Measurements from ENCODE around the gene RTN4R. TPM values are rescaled to one million over a fixed set of nuclear protein-coding genes. Genes with fewer than 3 reads are reported as not detected.

The RTN4R gene
- total RNA-seq, 1 donor from 2014 or later: 5.5 TPM

DNA sequence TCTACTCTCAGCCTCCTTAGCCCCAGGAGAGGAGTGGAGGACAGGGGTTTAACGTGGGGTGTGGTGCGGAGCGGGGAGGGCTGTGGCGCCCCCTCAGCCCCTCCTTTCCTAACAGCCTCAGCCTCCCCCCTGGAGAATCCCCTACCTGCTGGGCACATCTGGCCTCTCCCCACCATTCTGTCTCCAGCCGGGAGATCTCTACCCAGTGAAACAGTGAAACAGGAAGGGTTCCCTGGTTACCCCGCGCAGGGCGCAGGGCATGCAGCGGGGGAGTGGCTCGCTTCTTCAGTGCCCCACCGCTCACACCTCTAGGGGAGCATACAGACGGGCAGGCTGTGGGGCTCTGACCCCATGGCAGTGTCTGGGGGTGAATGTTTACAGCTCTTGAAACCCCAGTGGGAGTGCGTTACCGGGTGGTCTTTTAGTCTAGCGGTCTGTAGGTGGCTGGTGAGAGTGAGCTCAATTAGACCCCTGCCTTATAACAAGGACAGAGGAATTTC, 62.6 kb downstream of the RTN4R start:
- DNase-seq (ENCODE audit: low spot score): no peak
- no peaks in the 10 kb centered on the region for H3K27me3 Mint-ChIP-seq (ENCODE audit: low read depth)
- H3K9me3 Mint-ChIP-seq (ENCODE audit: low read depth): no peaks in the 10 kb centered on the region
- no peak overlapping the region for H3K4me3 Mint-ChIP-seq (ENCODE audit: unreplicated experiment)
- TF ChIP-seq, protein P1, sequence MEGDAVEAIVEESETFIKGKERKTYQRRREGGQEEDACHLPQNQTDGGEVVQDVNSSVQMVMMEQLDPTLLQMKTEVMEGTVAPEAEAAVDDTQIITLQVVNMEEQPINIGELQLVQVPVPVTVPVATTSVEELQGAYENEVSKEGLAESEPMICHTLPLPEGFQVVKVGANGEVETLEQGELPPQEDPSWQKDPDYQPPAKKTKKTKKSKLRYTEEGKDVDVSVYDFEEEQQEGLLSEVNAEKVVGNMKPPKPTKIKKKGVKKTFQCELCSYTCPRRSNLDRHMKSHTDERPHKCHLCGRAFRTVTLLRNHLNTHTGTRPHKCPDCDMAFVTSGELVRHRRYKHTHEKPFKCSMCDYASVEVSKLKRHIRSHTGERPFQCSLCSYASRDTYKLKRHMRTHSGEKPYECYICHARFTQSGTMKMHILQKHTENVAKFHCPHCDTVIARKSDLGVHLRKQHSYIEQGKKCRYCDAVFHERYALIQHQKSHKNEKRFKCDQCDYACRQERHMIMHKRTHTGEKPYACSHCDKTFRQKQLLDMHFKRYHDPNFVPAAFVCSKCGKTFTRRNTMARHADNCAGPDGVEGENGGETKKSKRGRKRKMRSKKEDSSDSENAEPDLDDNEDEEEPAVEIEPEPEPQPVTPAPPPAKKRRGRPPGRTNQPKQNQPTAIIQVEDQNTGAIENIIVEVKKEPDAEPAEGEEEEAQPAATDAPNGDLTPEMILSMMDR (IDR thresholded peaks at IDR 0.05): no peak
- peak overlapping the region; percentile 5 for H3K27ac Mint-ChIP-seq (ENCODE audit: unreplicated experiment)
- H3K36me3 Mint-ChIP-seq (ENCODE audit: low read depth): no peaks in the 10 kb centered on the region
- H3K4me1 Mint-ChIP-seq (ENCODE audit: low read depth): peaks cover 19% of the 10 kb centered on the region

DNA sequence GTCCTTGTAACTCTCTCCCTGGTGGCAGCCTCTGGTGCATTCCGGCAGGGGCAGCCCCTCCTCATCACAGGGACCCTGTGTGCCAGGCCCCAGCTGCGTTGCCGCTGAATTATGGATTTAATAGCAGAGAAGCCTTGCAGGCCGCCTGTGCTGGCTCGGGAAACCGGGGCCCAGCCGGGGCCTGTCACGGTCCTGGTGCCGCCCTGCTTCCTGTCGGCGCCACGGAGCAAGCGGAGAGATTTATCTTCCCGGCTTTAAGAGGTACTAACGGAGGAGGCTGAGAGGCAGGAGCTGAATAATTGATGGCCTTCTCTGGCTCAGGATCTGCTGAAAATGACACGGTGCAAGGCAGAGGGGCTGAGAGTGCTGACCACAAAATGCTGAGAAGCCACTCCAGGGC, 63.3 kb downstream of the RTN4R start:
- H3K4me3 Mint-ChIP-seq (ENCODE audit: unreplicated experiment): no peak overlapping the region
- no peaks in the 10 kb centered on the region for H3K27me3 Mint-ChIP-seq (ENCODE audit: low read depth)
- no peaks in the 10 kb centered on the region for H3K36me3 Mint-ChIP-seq (ENCODE audit: low read depth)
- TF ChIP-seq, protein P1 (IDR thresholded peaks at IDR 0.05): no peak
- H3K27ac Mint-ChIP-seq (ENCODE audit: unreplicated experiment): no peak overlapping the region
- H3K4me1 Mint-ChIP-seq (ENCODE audit: low read depth): peaks cover 19% of the 10 kb centered on the region
- DNase-seq (ENCODE audit: low spot score): no peak
- H3K9me3 Mint-ChIP-seq (ENCODE audit: low read depth): no peaks in the 10 kb centered on the region

DNA sequence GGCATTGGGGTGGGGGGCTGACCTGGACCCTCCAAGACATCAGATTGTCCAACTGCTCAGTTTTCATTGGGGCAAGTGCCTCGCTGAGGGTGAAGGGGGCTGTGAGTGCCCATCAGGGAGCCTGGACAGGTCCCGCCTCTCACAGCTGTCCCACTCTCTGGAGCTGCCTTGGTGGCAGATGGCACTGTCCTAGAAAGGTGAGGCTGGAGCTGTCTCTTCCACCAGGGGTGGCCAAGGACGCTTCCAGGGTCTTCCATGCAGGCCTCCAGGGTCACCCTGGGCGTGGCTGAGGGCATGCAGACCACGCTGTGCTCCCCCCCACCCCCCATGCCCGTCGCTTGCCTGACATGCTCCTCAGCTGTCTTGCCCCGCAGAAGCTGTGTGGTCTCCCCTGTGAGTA, 63.8 kb downstream of the RTN4R start:
- Mint-ChIP-seq H3K27me3 (ENCODE audit: low read depth) (no peaks in the 10 kb centered on the region), H3K4me1 (ENCODE audit: low read depth) (peaks cover 19% of the 10 kb centered on the region), H3K27ac (ENCODE audit: unreplicated experiment) (no peak overlapping the region), H3K9me3 (ENCODE audit: low read depth) (no peaks in the 10 kb centered on the region), H3K36me3 (ENCODE audit: low read depth) (no peaks in the 10 kb centered on the region), H3K4me3 (ENCODE audit: unreplicated experiment) (no peak overlapping the region)
- TF ChIP-seq, protein P1 (IDR thresholded peaks at IDR 0.05): no peak
- no peak for DNase-seq (ENCODE audit: low spot score)

DNA sequence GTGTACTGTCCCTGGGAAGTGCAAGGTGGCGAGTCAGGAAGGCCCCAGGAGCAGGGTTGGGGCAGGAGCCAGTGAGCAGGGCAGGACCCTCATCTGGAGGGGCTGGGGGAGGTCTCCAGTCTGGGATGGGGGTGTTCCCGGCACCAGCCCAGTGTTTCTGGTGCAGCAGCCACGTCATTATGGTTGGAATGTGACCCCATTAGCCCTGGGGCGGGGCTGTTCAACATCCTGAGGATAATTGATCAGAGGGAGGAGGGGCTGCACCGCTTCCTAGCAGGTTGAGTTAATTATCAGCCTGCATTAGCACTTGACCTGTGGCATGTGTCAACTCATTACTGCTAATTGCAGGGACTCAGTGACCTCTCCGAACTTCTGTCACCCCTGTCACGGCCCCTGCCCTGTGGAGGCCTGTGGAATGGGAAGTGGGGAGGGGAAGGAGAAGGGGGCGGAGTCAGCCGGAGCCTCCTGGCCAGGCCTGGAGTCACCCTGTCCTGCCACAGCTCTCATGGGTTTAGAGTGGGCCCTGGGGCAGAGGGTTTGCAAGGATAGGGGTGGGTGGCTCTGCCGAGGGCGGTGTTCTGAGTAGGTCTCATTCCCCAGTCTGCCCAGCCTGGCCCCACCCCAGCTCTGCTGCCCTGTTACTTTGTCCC, 64.4 kb downstream of the RTN4R start:
- peaks cover 19% of the 10 kb centered on the region for H3K4me1 Mint-ChIP-seq (ENCODE audit: low read depth)
- TF ChIP-seq, protein P1 (IDR thresholded peaks at IDR 0.05): no peak
- DNase-seq (ENCODE audit: low spot score): no peak
- no peak overlapping the region for H3K4me3 Mint-ChIP-seq (ENCODE audit: unreplicated experiment)
- H3K36me3 Mint-ChIP-seq (ENCODE audit: low read depth): no peaks in the 10 kb centered on the region
- H3K9me3 Mint-ChIP-seq (ENCODE audit: low read depth): no peaks in the 10 kb centered on the region
- H3K27me3 Mint-ChIP-seq (ENCODE audit: low read depth): no peaks in the 10 kb centered on the region
- H3K27ac Mint-ChIP-seq (ENCODE audit: unreplicated experiment): no peak overlapping the region

DNA sequence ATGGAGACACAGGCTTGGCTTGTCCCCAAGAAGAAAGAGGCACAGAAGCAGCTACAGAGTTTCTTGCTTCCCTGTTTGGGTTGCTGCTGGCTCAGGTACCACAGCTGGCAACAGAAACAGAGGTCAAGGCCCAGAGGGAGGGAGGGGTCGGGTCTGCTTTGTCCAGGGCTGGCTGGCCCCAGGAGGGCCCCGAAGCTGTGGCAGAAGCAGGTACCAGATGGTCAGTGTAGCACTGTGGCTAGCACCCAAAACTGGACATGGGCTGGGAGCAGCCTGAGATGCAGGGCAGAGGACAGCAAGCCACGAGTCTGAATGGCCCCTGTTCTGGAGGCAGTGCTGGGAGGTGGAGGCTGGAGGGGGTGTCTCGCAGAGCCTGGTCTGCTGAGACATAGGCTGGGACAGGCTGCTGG, 65.0 kb downstream of the RTN4R start:
- Mint-ChIP-seq H3K9me3 (ENCODE audit: low read depth) (no peaks in the 10 kb centered on the region), H3K4me3 (ENCODE audit: unreplicated experiment) (no peak overlapping the region), H3K4me1 (ENCODE audit: low read depth) (peaks cover 19% of the 10 kb centered on the region), H3K27me3 (ENCODE audit: low read depth) (no peaks in the 10 kb centered on the region), H3K27ac (ENCODE audit: unreplicated experiment) (no peak overlapping the region), H3K36me3 (ENCODE audit: low read depth) (no peaks in the 10 kb centered on the region)
- no peak for DNase-seq (ENCODE audit: low spot score)
- TF ChIP-seq, protein P1 (IDR thresholded peaks at IDR 0.05): no peak

Data from chondrocyte (in vitro differentiated cells).